Esophagus squamous epithelium (tissue), 4 donors: Measurements from ENCODE around the gene ALG9.

ENCODE experiments used
- CTCF ChIP-seq, 6 experiments: fragments of 450-650 bp in 4 of 6; fragments of 200-600 bp in 2 of 6; sonication (generic) in 2 of 6; IDR thresholded peaks; one replicate each; pipeline ENCODE4 v1.5.1; 2016 to 2019; ENCODE audit warnings: antibody characterized with exemption in 6 of 6, mild to moderate bottlenecking in 4 of 6, moderate library complexity in 4 of 6
- POLR2A ChIP-seq, 4 donors: fragments of 450-650 bp; IDR thresholded peaks; one replicate each; pipeline ENCODE4 v1.6.1; 2017; ENCODE audit warnings: antibody characterized with exemption in 4 of 4, mild to moderate bottlenecking in 4 of 4, moderate library complexity in 3 of 4

GRCh38 chr11:111819829-111820237 lies 51.5 kb downstream of the ALG9 start:
- TF ChIP-seq CTCF (IDR thresholded peaks at IDR 0.05) = no peak
- no peak for TF ChIP-seq POLR2A (IDR thresholded peaks at IDR 0.05)
